ENCODE data around the gene PTPN7.
"Not testable (repeated sequence)": the region's sequence is repeated elsewhere in the genome, so short reads cannot be mapped to it uniquely, and the experiment has no call there.

PTPN7 gene

GRCh38 chr1:202189001-202189790 is 28.8 kb upstream of the PTPN7 start:
- DNase-seq, result peak; percentile 63

- DNase-seq, result no peak
Measured at GRCh38 chr1:202187697-202188407, 27.4 kb upstream of the PTPN7 start.

GRCh38 chr1:202187041-202187671 is 26.8 kb upstream of the PTPN7 start:
- no peak for DNase-seq

- DNase-seq, result no peak
Measured at GRCh38 chr1:202186327-202186726, 25.9 kb upstream of the PTPN7 start.

GRCh38 chr1:202184750-202185460 is 24.5 kb upstream of the PTPN7 start:
- DNase-seq, result peak; percentile 79

GRCh38 chr1:202182040-202182877 is 21.9 kb upstream of the PTPN7 start:
- no peak for DNase-seq

GRCh38 chr1:202181586-202181985 is 21.2 kb upstream of the PTPN7 start:
- DNase-seq, result no peak

- DNase-seq, result not testable (repeated sequence)
Measured at GRCh38 chr1:202180751-202181139, 20.3 kb upstream of the PTPN7 start.

- DNase-seq, result no peak
Measured at GRCh38 chr1:202179828-202180750, 19.7 kb upstream of the PTPN7 start.

GRCh38 chr1:202176949-202177927 is 16.8 kb upstream of the PTPN7 start:
- DNase-seq, result no peak

- no peak for DNase-seq
Measured at GRCh38 chr1:202173993-202174392, 13.6 kb upstream of the PTPN7 start.

GRCh38 chr1:202172015-202172355 is 11.6 kb upstream of the PTPN7 start:
- no peak for DNase-seq

GRCh38 chr1:202171292-202172014 is 11.1 kb upstream of the PTPN7 start:
- no peak for DNase-seq

GRCh38 chr1:202170726-202171125 is 10.3 kb upstream of the PTPN7 start:
- DNase-seq, result no peak

GRCh38 chr1:202168861-202169260 is 8.5 kb upstream of the PTPN7 start:
- DNase-seq, result no peak

- no peak for DNase-seq
Measured at GRCh38 chr1:202167708-202168415, 7.5 kb upstream of the PTPN7 start.

- not testable (repeated sequence) for DNase-seq
Measured at GRCh38 chr1:202167054-202167453, 6.7 kb upstream of the PTPN7 start.

Data from midbrain (tissue), 1 donor.